Measurements from ENCODE around the gene SOCS3. TPM values are rescaled to one million over a fixed set of nuclear protein-coding genes. Genes with fewer than 3 reads are reported as not detected.
A peak's percentile ranks its signal among the peaks of the same experiment; 100 is the strongest.

The SOCS3 gene
- total RNA-seq, 4 donors from 2014 or later: 3.2 to 125 (median 20.8) TPM

DNA sequence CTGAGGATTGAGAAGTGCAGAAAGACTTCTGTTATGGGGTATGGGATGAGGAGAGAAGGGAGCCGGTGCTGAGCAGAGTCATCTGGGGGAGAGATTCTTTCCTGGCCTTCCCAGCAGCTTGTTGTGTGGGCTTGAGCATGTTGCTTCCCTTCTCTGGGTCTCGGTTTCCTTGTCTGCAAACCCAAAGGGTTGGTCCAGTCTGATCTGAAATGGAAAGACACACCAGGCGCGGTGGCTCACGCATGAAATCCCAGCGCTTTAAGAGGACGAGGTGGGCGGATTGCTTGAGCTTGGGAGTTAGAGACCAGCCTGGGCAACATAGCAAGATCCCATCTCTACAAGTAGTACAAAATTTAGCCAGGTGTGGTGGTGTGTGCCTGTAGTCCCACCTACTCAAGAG, 6.0 kb downstream of the SOCS3 start:
- DNase-seq: no peak
- Histone ChIP-seq H3K27me3 (no peaks in the 10 kb centered on the region), H3K36me3 (peaks cover 0 to 5% (median 0%) of the 10 kb centered on the region in 3 donors), H3K27ac (peak overlapping the region; percentile 59 to 91 (median 76)), H3K9me3 (no peaks in the 10 kb centered on the region), H3K4me1 (peaks cover 6 to 56% (median 37%) of the 10 kb centered on the region in 4 donors), H3K4me3 (no peak overlapping the region)
- no peak for TF ChIP-seq POLR2A (IDR thresholded peaks at IDR 0.05)
- TF ChIP-seq, protein P1, sequence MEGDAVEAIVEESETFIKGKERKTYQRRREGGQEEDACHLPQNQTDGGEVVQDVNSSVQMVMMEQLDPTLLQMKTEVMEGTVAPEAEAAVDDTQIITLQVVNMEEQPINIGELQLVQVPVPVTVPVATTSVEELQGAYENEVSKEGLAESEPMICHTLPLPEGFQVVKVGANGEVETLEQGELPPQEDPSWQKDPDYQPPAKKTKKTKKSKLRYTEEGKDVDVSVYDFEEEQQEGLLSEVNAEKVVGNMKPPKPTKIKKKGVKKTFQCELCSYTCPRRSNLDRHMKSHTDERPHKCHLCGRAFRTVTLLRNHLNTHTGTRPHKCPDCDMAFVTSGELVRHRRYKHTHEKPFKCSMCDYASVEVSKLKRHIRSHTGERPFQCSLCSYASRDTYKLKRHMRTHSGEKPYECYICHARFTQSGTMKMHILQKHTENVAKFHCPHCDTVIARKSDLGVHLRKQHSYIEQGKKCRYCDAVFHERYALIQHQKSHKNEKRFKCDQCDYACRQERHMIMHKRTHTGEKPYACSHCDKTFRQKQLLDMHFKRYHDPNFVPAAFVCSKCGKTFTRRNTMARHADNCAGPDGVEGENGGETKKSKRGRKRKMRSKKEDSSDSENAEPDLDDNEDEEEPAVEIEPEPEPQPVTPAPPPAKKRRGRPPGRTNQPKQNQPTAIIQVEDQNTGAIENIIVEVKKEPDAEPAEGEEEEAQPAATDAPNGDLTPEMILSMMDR (IDR thresholded peaks at IDR 0.05): no peak

DNA sequence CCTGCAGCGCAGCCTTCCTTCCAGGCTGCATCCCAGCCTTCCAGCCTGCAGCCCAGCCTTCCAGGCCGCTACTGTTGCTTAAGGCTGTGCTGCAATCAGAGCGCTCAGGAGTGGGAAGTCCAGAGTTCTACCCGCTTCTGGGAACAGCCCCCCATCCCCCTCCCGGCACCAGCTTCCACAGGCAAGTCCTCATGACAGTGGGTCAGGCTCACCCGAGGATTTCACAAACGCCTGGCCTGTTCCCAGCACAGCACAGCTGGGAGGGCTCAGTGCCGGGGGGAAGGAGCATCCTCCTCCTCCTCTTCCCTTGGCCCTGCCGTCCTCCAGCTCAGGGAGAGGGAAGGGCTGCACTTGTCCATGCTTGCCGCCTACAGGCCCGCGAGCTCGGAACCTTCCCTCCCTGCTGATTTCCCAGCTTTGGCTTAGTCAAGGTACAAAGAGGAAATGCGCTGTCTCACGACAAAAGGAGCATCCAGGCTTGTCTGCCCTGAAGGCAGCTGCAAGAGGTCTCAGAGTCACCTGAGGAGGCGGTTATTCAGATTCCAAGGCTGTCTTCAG, 8.3 kb downstream of the SOCS3 start:
- Histone ChIP-seq H3K9me3 (no peaks in the 10 kb centered on the region), H3K4me3 (no peak overlapping the region), H3K27me3 (no peaks in the 10 kb centered on the region), H3K27ac (peak overlapping the region; percentile 59 to 91 (median 76)), H3K36me3 (no peaks in the 10 kb centered on the region), H3K4me1 (peaks cover 6 to 34% (median 24%) of the 10 kb centered on the region in 4 donors)
- TF ChIP-seq POLR2A (IDR thresholded peaks at IDR 0.05): peak in 1 of 2 donors; percentile 13
- TF ChIP-seq, protein P1 (IDR thresholded peaks at IDR 0.05): no peak
- peak; percentile 57 to 92 (median 76) for DNase-seq

DNA sequence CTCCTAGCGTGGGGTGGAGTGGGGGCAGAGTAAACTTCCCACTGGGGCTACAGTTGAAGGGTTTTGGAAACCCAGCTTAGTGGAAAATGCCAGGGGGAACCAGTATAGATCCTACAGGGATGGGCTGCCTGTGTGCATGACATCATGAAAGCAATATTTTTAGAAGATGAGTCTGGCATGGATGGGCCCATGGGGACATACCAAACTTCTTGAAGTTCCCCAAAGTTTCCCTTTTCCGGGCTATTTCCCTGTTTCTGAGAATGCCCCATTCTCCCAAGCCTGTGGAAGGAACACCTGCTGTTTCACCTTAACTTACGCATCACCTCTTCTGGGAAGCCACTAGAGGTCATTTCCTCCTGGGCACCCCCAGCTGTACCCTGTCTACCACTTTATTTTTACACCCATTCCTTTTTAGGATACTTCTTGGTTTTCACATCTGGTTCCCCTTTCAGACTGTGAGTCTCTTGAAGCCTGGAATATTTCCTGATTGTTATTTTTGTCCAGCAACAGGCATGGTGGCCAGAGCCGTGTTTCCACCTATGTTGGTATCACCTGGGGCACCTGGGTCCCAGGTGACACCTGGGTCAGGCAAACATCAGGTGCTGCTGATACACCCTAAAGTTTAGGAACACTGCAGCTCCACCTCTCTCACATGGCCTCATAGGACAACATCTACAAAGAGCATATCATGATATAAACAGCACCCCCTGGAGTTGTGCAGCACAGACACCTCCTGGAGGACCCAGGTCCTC, 9.8 kb downstream of the SOCS3 start:
- no peak overlapping the region for H3K27ac ChIP-seq

DNA sequence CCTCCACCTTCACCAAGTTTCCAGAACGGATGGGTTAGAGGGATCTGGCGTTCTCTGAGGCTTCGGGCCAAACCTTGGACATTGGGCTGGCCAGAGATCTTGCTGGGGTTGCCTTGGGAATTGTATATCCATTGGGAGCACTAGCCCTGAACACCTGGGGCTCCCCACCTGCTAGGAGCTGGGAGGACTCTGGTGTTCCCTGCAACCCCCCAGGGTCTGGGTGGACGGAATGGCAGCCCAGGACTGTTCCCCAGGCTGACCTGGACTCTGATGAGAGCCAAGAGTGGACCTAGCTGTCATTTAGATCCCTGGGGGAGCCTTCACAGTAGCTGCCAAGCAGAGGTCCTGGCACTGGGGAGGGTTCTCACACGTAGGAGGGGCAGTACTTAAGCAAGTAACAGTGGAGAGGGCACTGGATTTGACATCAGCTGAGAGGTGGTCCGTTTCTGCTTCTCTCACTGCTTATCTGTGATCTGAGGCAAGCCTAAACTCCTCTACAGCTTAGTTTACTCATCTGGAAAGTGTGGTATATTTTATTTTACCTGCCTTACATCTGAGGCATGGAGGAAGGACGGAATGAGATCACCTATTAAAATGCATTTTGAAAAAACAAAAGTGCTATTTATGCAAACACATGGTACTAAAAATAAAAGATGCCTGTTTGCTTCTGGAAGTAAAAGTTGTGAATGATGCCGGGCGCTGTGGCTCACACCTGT, 11.7 kb downstream of the SOCS3 start:
- no peaks in the 10 kb centered on the region for H3K36me3 ChIP-seq
- H3K9me3 ChIP-seq: no peaks in the 10 kb centered on the region
- peaks cover 5 to 34% (median 22%) of the 10 kb centered on the region in 4 donors for H3K4me1 ChIP-seq
- peak overlapping the region in 1 of 4 donors; percentile 31 for H3K27ac ChIP-seq
- no peak overlapping the region for H3K4me3 ChIP-seq
- no peak for DNase-seq
- TF ChIP-seq, protein P1 (IDR thresholded peaks at IDR 0.05): no peak
- TF ChIP-seq POLR2A (IDR thresholded peaks at IDR 0.05): no peak
- H3K27me3 ChIP-seq: no peaks in the 10 kb centered on the region

More for the DNA sequence above, 9.8 kb downstream of the SOCS3 start:
- Histone ChIP-seq H3K4me1 (peaks cover 6 to 29% (median 17%) of the 10 kb centered on the region in 4 donors), H3K27me3 (no peaks in the 10 kb centered on the region), H3K9me3 (no peaks in the 10 kb centered on the region), H3K36me3 (no peaks in the 10 kb centered on the region), H3K4me3 (no peak overlapping the region)
- no peak for TF ChIP-seq POLR2A (IDR thresholded peaks at IDR 0.05)
- TF ChIP-seq, protein P1 (IDR thresholded peaks at IDR 0.05): no peak
- no peak for DNase-seq

DNA sequence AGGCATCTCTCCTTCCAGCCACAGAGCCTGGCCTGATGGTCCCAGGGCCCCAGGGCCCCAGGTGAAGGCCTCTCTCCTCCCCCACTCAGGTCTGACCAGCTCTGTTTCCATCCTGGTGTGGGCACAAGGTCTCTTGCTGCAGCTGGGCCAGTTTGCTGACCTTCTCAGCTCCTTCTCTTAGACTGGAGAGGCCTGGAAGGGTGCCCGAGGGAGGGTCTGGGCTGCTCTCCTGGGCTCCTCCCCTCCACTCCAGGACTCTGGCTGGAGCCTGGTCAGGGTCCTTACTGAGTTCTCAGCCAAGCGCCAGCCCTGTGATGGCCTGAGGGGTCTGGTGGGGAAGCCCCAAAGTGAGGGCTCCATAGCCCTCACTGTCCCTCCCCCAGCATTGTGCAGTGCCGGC, 12.4 kb downstream of the SOCS3 start:
- H3K27me3 ChIP-seq: no peaks in the 10 kb centered on the region
- H3K36me3 ChIP-seq: no peaks in the 10 kb centered on the region
- TF ChIP-seq, protein P1 (IDR thresholded peaks at IDR 0.05): no peak
- TF ChIP-seq POLR2A (IDR thresholded peaks at IDR 0.05): no peak
- H3K4me3 ChIP-seq: no peak overlapping the region
- no peak for DNase-seq
- H3K9me3 ChIP-seq: no peaks in the 10 kb centered on the region
- peaks cover 3 to 36% (median 25%) of the 10 kb centered on the region in 4 donors for H3K4me1 ChIP-seq
- H3K27ac ChIP-seq: no peak overlapping the region

Data from Peyer's patch (tissue), 4 donors.